ENCODE data around the gene SUSD4.

SUSD4 gene

DNA sequence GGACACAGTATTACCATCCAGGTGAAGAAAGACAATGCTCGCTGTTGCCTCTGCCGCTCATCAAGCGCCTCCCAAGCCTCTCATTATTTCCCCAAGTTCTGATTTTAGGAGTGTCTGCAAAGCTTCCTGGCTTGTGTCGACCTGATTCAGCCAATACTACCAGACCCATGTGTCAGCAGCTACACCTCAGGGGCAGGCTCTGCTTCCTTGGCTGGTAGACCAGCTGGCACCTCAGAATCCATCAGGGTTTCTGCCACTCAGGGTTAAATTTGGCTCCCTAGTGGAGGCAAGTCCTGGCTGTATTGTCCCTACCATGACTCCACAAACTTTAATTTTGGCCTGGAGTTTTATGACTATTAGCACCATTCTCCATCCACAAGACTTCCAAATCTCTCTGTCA is 35.4 kb downstream of the SUSD4 start:
- no peak for DNase-seq

DNA sequence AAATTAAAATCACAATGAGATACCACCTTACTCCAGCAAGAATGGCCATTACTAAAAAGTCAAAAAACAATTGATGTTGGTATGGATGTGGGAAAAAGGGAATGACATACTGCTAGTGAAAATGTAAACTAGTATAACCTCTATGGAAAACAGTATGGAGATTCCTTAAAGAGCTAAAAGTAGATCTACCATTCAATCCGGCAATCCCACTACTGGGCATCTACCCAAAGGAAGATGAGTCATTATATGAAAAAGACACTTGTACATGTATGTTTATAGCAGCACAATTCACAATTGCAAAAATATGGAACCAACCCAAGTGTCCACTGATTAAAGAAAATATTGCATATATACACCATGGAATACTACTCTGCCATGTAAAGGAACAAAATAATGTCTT is 37.2 kb downstream of the SUSD4 start:
- no peak for DNase-seq

DNA sequence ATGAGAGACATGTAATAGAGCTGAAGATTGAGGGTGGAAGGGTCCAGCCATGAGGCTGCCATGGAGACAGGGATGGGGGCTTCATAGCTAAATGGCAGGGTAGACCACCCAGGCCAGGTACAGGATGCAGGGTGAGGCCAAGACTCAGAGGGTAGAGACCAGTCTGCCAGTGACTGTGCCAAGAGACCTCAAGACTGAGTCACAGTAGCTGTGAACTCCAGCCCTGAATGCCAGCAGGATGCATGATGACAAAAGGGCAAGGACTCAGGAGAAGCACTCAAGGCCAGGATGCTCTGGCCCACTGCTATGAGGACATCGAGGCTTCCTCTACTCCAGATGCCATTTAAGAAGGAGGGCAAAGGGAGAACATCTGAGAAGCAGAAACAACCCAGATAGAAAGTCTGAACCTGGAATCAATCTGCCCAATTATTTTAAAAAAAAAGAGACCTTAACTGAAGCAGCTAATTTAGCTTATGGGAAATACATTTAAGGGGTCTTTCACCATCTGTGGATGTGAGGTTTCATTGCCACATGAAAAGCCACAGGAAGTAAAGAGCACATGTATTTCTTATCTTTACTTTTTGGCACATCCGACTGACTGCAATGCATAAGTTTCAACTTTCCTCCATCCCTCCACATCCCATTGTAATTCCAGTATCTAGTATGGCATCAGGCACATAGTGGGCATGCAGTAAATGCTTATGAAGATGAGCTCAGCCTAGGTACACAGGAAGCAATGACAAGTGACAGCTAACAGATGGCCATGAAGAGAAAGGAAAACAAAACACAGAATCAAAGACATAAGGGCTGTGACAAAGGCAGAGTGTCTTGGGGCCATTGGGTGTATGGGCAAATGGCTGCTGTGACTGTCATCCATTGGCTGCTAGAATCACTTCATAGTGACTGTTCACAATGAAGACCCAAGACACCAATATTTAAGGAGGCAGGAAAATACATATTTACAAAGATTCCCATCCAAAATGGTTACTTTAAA is 40.2 kb downstream of the SUSD4 start:
- DNase-seq: no peak

DNA sequence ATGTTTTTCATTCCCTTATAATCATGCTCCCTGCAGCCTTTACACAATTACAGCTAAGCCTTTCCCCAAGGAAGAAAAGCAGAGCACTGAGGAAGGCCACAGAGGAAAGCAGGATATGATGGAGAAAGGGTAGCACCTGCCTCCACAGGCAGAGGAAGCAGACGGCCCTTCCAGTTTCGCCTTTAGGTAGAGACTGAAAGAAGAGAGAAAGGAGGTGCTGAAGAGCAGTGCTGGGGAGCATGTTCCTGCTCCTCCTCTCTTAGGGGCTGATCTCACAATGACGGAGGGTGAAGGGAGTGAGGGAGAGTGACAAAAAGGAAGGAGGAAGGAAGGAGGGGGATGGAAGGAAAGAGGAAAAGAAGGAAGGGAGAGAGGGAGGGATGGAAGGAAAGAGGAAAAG is 41.1 kb downstream of the SUSD4 start:
- DNase-seq: no peak

DNA sequence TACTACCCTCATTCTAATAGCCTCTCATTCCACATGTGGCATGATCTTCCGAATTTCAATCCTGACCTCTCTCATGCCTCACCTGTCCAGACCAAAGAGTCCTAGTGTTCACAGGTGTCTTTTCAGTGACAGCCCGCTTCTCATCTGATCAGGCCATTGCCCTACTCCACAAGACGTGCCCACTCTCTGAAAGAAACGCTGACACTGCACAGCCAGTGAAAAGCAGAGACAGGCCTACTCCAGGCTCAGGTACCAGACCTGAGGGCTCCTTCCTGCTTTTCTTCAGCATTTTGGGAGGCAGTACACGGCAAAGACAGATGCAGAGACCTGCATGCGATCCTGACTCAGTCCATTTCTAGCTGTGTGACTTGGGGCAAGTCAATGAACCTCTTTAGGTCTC is 43.0 kb downstream of the SUSD4 start:
- DNase-seq: no peak

DNA sequence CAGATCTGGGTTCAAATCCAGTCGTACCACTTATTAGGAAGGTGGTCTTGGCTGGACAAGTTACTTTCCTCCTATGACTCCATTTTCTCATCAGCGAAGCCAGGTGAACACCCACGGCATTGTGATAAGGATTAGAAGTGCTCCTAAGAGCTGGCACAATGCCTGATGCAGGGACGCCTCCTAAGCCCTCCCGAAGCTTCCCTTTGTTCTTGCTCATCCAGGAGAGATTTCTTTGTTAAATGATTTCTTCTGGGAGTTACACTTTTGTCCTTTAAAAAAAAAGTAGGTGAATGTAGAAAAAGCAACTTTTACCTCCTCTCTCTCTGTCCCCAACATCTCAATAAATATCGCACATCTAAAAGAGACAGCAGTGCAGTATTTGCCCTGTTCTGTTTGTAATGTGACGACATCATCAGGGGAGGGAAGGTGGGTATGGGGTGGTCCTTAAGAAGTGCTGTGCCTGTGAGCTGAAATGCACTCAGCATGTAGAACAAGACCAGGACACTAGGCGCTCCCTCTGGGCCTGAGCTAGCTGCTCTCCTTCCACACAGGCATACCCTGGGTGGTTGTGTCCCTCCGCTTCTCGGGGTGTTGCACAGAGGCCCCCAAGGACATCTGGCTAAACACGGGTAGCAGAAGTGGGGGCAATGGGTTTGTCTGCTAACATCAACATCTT is 43.9 kb downstream of the SUSD4 start:
- no peak for DNase-seq

DNA sequence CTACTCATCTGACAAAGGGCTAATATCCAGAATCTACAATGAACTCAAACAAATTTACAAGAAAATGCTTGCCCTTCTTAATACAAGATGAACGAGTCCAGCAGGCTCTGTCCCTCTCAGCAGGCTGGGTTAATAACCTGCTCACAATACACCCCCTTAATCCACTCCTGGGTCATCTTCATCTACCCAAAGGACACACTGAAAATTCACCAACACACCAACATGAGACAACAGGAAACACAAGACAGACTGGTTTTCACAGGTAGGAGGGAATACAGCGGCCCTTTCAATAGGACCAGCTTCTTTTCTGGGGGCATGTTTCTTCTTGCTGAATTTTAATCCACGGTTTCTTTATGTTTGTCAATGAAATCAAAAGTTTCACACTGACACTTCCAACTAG is 44.6 kb downstream of the SUSD4 start:
- DNase-seq: no peak

DNA sequence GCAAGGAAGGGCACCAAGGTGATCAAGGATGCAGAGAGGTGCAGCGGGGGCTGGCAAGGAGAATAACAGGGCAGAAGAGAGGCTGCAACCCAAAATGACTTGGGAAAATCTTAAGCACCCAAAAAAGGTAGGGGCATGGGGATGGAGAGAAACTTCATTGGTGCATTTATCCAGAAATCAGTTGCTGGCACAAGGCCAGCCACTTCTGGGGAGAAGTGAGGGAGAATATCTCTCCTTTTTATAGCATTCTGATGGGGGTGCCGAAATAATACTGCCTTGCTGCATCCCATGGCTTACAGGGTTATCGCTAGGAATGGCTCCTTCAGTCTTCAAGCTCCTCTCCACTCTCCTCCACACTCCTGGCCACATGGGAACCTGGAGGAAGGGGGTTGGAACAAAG is 47.9 kb downstream of the SUSD4 start:
- DNase-seq: no peak

DNA sequence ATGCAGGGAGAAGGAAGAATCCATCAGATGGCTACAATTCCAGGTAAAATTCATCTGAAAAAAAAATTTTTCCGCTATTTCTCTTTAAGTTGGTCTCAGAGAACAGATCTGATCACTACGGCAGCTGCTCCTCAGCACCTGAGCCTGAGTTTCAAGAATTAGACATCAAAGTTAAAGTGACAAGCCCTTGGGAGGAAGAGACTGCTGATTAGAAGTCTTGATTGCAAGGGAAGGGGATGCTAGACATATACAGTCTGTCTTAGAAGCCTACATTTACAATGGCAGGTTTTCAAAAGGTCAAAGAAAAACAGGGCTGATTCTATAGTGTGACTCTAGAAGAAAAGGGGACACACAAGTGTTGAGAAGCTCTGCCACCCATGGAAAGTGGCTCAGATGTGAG is 48.3 kb downstream of the SUSD4 start:
- no peak for DNase-seq

DNA sequence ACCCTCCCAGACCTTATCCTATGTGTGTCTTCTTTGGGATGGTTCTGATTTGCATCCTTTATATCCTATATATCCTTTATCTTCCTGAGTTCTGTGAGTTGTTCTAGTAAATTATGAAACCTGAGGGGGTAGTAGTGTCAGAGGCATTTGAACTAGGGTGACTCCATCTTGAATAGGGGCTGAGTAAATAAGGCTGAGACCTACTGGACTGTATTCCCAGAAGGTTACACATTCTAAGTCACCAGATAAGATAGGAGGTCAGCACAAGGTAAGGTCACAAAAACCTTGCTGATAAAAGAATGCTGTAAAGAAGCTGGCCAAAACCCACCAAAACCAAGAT is 50.6 kb downstream of the SUSD4 start:
- DNase-seq: no peak

DNA sequence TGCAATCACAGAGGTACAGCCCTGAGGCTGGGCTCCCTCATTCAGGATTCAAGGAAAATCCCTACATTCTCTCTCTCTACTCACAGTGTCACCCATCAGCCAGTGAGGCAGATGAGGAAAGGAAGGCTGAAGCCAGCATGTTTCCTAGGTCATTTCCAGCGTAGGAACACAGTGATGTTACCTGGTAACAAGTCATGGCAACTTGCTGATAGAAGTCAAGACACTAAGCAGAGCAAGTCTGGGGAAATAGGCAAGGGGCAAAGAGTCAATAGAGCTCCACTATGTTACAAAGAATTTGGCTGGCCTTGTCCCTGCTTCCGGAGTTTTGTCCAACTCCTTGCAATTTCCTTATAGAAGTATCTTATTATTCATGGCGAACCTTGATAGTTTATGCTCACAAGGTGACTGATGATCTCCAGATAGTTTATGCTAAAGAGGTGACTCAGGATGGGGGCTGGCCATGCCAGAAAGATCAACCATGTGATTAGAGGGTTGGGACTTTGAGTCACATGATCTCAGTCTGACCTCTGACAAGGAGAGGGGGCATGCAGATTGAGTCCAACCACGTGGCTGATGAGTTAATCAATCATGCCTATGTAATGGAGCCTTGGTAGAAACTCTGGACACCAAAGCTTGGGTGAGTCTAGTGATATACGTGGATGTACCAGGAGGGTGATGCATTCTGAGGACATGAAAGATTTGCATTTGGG is 51.1 kb downstream of the SUSD4 start:
- no peak for DNase-seq

DNA sequence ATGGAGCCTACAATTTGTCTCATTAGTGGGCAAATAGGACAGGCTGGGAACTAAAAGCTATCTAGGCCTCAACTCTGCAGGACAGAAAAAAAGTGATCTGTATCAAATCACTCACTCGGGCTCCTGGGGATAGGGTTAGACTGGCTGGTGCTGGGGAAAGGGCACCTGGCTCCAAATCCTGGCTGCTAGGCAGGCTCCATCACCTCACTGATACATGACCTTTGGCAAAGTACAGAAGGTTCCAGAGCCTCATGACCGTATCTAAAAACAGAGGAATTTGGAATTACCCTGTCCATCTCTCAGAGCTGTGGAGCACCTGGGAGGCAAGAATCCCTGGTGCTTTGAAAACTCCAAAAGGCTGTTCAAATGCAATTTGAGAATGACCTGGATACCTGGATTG is 51.7 kb downstream of the SUSD4 start:
- no peak for DNase-seq

DNA sequence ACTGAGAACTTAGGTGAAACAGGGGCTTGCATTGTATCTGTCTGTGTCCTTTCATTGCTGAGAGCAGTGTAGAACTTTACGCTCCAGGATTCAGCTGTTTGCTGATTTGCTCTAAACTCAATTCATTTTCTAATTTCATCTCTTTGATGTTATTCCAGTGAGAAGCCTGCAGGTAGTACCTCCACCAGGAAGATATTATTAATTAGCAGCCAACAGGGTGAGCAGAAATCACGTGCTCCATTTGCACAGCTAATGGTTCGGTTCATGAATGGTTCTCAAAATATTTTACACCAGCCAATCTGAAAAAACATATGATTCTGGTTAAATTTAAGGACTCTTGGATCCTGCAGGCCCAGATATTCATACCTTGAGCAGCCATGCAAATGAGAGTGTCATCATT is 52.1 kb downstream of the SUSD4 start:
- no peak for DNase-seq

DNA sequence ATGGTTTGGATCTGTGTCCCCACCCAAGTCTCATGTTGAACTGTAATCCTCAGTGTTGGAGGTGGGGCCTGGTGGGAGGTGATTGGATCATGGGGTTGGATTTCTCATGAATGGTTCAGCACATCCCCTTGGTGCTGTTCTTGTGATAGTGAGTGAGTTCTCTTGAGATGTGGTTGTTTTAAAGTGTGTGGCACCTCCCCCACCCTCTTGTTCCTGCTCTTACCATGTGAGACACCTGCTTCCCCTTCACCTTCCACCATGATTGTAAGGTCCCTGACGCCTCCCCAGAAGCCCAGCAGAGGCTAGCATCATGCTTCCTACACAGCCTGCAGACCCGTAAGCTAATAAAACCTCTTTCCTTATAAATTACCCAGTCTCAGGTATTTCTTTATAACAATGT is 55.8 kb downstream of the SUSD4 start:
- no peak for DNase-seq

DNA sequence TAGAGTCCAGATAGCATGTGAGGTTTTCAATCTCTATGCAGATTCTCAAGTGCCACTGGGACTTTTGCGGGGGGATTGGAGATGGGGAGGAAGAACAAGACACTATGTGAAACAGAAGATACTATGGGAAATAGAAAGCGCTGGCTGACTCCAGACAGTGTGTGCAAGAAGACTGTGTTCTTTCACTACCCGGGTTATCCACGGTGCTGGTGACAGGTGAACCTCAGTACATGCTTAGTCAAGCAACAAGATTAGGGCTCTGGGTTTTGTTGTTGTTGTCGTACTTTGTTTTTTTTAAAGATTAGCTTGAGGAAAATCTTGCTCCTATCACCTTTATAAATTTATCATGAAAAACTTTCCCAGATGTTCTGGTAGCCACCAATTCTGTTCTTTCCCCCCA is 56.4 kb downstream of the SUSD4 start:
- DNase-seq: no peak

DNA sequence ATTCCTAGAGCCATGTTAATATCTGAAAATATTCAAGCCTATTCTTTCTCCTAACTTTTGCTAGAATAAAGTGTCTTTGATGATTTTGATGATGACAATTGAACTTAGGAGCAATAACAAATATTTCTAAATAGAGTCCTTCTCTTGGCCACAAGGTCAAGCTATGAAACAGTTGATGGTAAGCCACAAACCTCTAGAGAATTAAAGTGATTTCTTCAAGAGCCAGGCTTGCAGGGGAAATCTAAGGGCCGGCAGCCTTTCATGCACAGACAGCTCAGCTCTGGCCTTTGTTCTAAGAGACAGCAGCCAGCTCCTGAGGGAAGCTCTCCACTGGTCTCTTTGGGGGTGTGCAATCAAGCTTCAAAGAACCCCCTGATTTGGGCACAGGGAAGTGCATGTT is 59.0 kb downstream of the SUSD4 start:
- DNase-seq: no peak

DNA sequence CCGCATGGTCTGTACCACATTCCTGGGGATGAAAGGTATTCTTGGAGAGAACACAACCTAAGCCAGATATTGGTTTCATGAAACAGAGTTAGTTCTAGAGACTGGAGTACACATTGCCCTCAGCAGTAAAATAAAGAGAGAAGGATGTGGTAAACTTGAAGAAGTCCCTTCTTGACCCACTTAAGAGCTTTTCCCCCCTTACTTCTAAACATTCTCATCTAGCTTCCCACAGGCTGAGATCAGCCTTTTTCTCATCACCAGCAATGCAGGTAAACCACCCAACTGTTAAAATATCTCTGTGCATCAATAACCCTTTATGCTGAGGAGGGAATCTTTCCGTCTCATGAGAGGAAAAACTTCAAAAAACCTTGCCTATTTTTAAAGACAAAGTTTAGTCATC is 62.6 kb downstream of the SUSD4 start:
- DNase-seq: no peak

DNA sequence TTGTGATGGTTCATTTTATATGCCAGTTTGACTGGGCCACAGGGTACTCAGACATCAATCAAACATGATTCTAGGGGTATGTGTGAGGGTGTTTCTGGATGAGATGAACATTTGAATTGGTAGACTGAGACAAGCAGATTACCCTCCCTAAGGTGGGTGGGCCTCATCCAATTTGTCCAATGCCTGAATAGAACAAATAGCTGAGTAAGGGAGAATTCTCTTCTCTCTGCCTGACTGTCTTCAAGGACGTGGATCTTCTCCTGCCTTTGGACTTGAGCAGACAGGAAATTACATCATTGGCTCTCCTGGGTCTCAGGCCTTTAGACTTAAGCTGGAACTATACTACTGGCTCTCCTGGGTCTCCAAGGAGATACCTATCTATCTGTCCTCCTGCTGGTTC is 64.4 kb downstream of the SUSD4 start:
- no peak for DNase-seq

DNA sequence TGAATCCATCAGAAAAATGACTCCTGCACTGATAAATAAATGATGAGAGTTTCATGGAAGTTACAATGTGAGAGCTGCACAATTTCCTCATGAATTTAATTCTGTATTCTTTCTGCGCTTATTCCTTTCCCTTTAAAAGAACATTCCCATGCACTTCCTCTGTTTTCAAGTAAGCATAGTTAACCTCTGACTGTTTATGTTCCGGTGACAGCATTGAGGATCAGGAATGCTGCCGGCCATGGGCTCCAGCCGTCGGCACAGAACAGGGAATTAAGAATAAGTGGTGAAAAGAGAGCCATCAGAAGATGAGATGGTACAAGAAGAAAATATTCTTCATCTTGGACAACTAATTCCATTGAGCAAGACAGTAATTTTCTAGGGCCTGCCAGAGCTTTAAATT is 65.3 kb downstream of the SUSD4 start:
- DNase-seq: no peak

DNA sequence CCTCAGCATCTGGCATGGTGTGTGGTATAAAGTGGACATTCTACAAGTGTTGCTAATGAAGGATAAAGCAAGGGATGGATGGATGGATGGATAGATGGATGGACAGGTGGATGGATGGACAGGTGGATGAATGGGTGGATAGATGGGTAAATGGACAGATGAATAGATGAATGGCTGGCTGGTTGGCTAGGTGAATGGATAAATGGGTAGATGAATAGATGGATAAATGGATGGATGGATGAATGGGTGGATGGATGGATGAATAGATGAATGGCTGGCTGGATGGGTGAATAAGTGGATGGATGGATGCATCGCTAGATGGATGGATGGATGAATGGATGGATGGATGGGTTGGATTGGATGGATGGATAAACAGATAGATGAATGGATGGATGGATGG is 66.2 kb downstream of the SUSD4 start:
- DNase-seq: no peak

DNA sequence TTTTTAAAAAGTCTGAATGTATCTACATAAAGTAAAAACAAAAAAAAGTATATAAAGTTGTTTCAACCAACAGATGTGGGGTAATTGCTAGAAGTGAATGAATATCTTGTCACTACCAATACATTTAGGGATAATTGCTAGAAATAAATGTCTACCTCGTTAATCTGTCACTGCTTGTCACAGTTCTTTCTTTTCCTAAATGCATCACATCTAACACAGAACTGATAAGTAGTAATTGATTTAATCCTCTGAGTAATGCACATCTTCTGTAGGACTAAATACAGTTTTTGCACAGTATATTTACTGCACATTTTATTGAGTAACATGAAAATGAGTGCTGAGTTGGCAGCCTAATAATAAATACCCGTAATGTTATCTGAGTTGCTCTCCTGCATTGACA is 72.2 kb downstream of the SUSD4 start:
- no peak for DNase-seq

DNA sequence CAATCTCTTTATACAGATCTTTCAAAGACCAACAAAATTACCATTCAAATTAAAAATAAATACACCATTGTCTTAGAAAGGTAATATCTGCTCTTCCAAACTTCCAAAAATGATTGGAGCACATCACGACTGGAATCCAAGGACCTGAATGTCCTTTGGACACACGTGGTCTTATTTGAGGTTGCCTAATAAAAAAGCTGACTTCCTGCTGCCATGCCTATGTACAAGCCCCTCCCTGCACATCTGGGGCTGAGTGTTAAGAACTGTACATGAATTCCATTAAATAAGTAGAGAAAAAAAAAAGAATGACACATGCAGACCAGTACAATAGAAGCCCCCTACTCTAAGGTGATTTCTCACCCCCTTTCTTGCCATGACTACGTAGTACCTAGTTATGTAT is 73.6 kb downstream of the SUSD4 start:
- no peak for DNase-seq

DNA sequence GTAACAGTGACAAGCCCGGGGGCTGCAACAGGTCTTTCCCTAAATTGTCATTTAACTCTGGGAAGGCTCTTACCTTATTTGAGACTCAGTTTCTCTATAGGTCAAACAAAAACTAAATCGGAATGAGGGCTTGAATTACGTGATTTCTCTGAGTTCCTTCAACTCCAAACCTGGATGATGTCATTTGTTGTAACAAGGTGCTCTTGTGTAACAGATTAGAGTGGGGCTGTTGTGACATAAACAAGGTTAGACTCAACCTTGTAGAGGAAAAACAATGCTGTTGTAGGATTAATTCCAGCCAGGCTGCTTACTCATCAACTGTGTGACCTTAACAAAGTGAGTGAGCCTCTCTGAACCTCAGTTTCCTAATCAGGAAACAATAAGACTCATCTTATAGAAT is 74.4 kb downstream of the SUSD4 start:
- DNase-seq: no peak

DNA sequence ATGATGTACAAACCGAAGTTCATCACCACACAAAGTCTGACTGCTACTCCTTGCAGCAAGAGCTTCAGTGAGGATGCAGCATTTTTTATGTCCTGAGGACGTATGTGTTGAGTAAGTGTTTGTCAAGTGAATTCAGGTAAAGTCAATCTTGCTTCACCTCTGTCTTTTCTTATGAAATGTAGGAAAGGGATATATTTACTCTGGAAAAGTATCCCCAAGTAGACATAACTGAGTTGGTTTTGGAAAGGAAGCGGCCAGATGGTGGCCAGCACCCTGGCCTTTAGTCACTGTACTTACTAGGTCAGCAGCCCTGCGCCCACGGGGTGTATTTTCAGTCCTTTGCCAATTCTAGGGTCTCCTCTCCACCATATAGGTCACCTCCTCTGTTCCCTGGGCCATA is 75.2 kb downstream of the SUSD4 start:
- DNase-seq: no peak

Measured in NCI-H226 (cell line).